ENCODE measurements around the gene SHISA7.

- no peak for TF ChIP-seq EZH2 (IDR thresholded peaks at IDR 0.05)
- TF ChIP-seq CTCF (IDR thresholded peaks at IDR 0.05) = no peak
Observed at GRCh38 chr19:55410168-55410567, 32.9 kb downstream of the SHISA7 start.
